ENCODE data around the gene UBXN1. TPM values are rescaled to one million over a fixed set of nuclear protein-coding genes. Genes with fewer than 3 reads are reported as not detected.
A peak's percentile ranks its signal among the peaks of the same experiment; 100 is the strongest.
"Not testable (repeated sequence)": the region's sequence is repeated elsewhere in the genome, so short reads cannot be mapped to it uniquely, and the experiment has no call there.

The UBXN1 gene
- total RNA-seq, 1 experiment from 2014 or later = 135 TPM

- 0 out of 2 replicates have a peak, but pooled peaks have one; percentile 20 for TF ChIP-seq USF2 (CRISPR knock-in tag; IDR thresholded peaks at IDR 0.05)
Observed at GRCh38 chr11:62705880-62706849, 27.3 kb upstream of the UBXN1 start (continued).

DNA sequence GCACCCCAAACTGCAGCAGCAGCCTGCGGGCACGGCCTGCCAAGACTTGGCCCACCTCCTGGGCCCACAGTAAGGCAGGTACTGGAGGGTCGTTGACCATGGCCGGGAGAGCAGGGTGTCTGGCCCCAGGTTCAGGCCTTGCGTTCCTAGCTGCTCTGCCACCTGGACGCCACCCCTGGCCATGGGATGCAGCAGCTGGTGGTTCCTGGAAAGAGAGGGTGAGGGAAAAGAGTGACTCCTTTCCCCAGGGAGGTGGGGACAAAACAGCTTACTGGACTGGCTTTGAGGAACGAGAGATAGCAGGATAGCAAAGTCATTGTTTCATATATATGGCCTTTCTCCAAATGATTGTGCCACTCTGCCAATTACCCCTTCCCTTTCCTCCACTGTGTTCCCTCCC lies 26.5 kb upstream of the UBXN1 start:
- DNase-seq (ENCODE audit: low spot score) (no peak), ATAC-seq (no peak)
- H3K36me3 Mint-ChIP-seq = peaks cover 27% of the 10 kb centered on the region

DNA sequence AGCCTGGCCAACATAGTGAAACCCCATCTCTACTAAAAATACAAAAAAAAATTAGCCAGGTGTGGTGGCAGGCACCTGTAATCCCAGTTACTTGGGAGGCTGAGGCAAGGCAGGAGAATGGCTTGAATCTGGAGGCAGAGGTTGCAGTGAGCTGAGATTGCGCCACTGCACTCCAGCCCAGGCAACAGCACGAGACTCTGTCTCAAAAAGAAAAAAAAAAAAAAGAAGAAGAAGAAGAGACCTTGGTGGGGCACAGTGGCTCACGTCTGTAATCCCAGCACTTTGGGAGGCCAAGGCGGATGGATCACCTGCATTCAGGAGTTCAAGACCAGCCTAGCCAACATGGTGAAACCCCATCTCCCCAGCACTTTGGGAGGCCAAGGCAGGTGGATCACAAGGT lies 25.0 kb upstream of the UBXN1 start:
- H3K27me3 Mint-ChIP-seq (ENCODE audit: low read depth); CTCF ChIA-PET; H3K27ac Mint-ChIP-seq; ATAC-seq; DNase-seq (ENCODE audit: low spot score); H3K9me3 Mint-ChIP-seq; H3K4me3 Mint-ChIP-seq: not testable (repeated sequence)
- POLR2A ChIA-PET = interaction anchor here (0.6 to 1.1 kb wide), 2 partner anchors 14 to 39 kb away, joined by 3 to 8 read pairs; partner anchors contain the start of genes C11orf98, CSKMT and LRRN4CL
- Mint-ChIP-seq H3K4me1 (peaks cover 28% of the 10 kb centered on the region), H3K36me3 (peaks cover 28% of the 10 kb centered on the region)

More for the DNA sequence above, 26.5 kb upstream of the UBXN1 start:
- no peaks in the 10 kb centered on the region for H3K9me3 Mint-ChIP-seq
- ChIA-PET POLR2A (interaction anchor here (1.0 to 6.0 kb wide), 7 partner anchors 22 to 114 kb away, joined by 4 to 35 read pairs (median 6); partner anchors contain the start of genes C11orf98, CSKMT, HNRNPUL2 and LBHD1), CTCF (interaction anchor here (0.5 to 3.5 kb wide), 15 partner anchors 10 to 311 kb away, joined by 3 to 24 read pairs (median 4); partner anchors contain the start of genes EML3, GANAB, HNRNPUL2 and LBHD1)
- peak overlapping the region; percentile 92 for H3K4me3 Mint-ChIP-seq
- TF ChIP-seq CBFB (CRISPR knock-in tag; IDR thresholded peaks at IDR 0.05; ENCODE audit: low read depth) (no peak), ERG (CRISPR knock-in tag; IDR thresholded peaks at IDR 0.05) (no peak), JAZF1 (CRISPR knock-in tag; IDR thresholded peaks at IDR 0.05) (no peak), PRRX2 (CRISPR knock-in tag; IDR thresholded peaks at IDR 0.05) (no peak), TEAD4 (CRISPR knock-in tag; IDR thresholded peaks at IDR 0.05) (no peak), EMX1 (CRISPR knock-in tag; IDR thresholded peaks at IDR 0.05) (no peak), ZNF219 (CRISPR knock-in tag; IDR thresholded peaks at IDR 0.05; ENCODE audit: borderline replicate concordance) (no peak), RELA (CRISPR knock-in tag; IDR thresholded peaks at IDR 0.05; ENCODE audit: borderline replicate concordance) (no peak)
- TF ChIP-seq, protein P1, sequence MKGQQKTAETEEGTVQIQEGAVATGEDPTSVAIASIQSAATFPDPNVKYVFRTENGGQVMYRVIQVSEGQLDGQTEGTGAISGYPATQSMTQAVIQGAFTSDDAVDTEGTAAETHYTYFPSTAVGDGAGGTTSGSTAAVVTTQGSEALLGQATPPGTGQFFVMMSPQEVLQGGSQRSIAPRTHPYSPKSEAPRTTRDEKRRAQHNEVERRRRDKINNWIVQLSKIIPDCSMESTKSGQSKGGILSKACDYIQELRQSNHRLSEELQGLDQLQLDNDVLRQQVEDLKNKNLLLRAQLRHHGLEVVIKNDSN (CRISPR knock-in tag; IDR thresholded peaks at IDR 0.05) = no peak
- H3K27ac Mint-ChIP-seq = peak overlapping the region; percentile 98
- peaks cover 34% of the 10 kb centered on the region for H3K4me1 Mint-ChIP-seq
- no peaks in the 10 kb centered on the region; the same call in 1 of the 2 replicates for H3K27me3 Mint-ChIP-seq (ENCODE audit: low read depth)

DNA sequence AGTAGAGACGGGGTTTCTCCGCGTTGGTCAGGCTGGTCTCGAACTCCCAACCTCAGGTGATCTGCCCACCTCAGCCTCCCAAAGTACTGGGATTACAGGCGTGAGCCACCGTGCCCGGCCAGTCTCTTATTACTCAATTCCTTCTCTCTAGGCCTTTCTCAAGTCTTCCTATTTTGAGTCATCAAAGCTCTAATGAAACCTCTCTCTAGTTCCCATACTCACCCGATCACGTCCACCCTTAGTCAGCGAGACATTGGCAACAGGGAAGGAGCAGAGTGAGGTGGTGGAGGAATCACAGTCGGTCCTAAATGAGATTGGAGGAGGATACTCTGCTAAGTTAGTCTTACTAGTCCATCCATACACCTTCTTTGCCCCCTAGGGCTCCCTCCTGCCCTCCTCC lies 23.4 kb upstream of the UBXN1 start:
- H3K4me3 Mint-ChIP-seq = no peak overlapping the region
- POLR2A ChIA-PET = no interaction called here

More for the DNA sequence above, 23.4 kb upstream of the UBXN1 start:
- no peaks in the 10 kb centered on the region for H3K9me3 Mint-ChIP-seq
- H3K27ac Mint-ChIP-seq = peak overlapping the region; percentile 62; the same call in 1 of the 2 replicates
- CTCF ChIA-PET = no interaction called here
- TF ChIP-seq ELF4 (CRISPR knock-in tag; IDR thresholded peaks at IDR 0.05; ENCODE audit: low read depth) (no peak), MLX (CRISPR knock-in tag; IDR thresholded peaks at IDR 0.05) (no peak), SMAD3 (CRISPR knock-in tag; IDR thresholded peaks at IDR 0.05; ENCODE audit: borderline replicate concordance) (no peak), RORB (CRISPR knock-in tag; IDR thresholded peaks at IDR 0.05) (no peak), ZNF232 (CRISPR knock-in tag; IDR thresholded peaks at IDR 0.05) (no peak), FOXP1 (CRISPR knock-in tag; IDR thresholded peaks at IDR 0.05; ENCODE audit: borderline replicate concordance) (no peak), CREB1 (CRISPR knock-in tag; IDR thresholded peaks at IDR 0.05) (no peak), SOX15 (CRISPR knock-in tag; IDR thresholded peaks at IDR 0.05) (no peak), GABPB1 (CRISPR knock-in tag; IDR thresholded peaks at IDR 0.05) (no peak), NR2C2 (CRISPR knock-in tag; IDR thresholded peaks at IDR 0.05) (no peak), NFATC4 (CRISPR knock-in tag; IDR thresholded peaks at IDR 0.05) (no peak)
- TF ChIP-seq, protein P2, sequence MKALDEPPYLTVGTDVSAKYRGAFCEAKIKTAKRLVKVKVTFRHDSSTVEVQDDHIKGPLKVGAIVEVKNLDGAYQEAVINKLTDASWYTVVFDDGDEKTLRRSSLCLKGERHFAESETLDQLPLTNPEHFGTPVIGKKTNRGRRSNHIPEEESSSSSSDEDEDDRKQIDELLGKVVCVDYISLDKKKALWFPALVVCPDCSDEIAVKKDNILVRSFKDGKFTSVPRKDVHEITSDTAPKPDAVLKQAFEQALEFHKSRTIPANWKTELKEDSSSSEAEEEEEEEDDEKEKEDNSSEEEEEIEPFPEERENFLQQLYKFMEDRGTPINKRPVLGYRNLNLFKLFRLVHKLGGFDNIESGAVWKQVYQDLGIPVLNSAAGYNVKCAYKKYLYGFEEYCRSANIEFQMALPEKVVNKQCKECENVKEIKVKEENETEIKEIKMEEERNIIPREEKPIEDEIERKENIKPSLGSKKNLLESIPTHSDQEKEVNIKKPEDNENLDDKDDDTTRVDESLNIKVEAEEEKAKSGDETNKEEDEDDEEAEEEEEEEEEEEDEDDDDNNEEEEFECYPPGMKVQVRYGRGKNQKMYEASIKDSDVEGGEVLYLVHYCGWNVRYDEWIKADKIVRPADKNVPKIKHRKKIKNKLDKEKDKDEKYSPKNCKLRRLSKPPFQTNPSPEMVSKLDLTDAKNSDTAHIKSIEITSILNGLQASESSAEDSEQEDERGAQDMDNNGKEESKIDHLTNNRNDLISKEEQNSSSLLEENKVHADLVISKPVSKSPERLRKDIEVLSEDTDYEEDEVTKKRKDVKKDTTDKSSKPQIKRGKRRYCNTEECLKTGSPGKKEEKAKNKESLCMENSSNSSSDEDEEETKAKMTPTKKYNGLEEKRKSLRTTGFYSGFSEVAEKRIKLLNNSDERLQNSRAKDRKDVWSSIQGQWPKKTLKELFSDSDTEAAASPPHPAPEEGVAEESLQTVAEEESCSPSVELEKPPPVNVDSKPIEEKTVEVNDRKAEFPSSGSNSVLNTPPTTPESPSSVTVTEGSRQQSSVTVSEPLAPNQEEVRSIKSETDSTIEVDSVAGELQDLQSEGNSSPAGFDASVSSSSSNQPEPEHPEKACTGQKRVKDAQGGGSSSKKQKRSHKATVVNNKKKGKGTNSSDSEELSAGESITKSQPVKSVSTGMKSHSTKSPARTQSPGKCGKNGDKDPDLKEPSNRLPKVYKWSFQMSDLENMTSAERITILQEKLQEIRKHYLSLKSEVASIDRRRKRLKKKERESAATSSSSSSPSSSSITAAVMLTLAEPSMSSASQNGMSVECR (CRISPR knock-in tag; IDR thresholded peaks at IDR 0.05; ENCODE audit: borderline replicate concordance) = no peak
- H3K4me1 Mint-ChIP-seq = peaks cover 13% of the 10 kb centered on the region
- no peak for DNase-seq (ENCODE audit: low spot score)
- H3K36me3 Mint-ChIP-seq = peaks cover 33% of the 10 kb centered on the region
- H3K27me3 Mint-ChIP-seq (ENCODE audit: low read depth) = no peaks in the 10 kb centered on the region; the same call in 1 of the 2 replicates
- no peak for ATAC-seq
